Sigmoid colon (tissue), 7 donors: Measurements from ENCODE around the gene FYN. TPM values are rescaled to one million over a fixed set of nuclear protein-coding genes. Genes with fewer than 3 reads are reported as not detected.

Source experiments
- DNase-seq: peaks from one replicate; pipeline ENCODE4 v3.0.0-alpha.2; 2019
- H3K27ac ChIP-seq, 4 donors: fragments of 200-600 bp; sonication (generic); one replicate each; pipeline ENCODE4 v1.5.1; 2016 to 2019; ENCODE audit warnings: mild to moderate bottlenecking in 1 of 4
- H3K27me3 ChIP-seq, 3 donors: fragments of 200-600 bp; sonication (generic); one replicate each; pipeline ENCODE4 v1.5.1; 2019; ENCODE audit warnings: mild to moderate bottlenecking in 1 of 3
- H3K36me3 ChIP-seq, 4 donors: fragments of 200-600 bp; sonication (generic); one replicate each; pipeline ENCODE4 v1.5.1; 2016 to 2019
- H3K4me1 ChIP-seq, 4 donors: fragments of 200-600 bp; sonication (generic); one replicate each; pipeline ENCODE4 v1.5.1; 2017 to 2019
- H3K4me3 ChIP-seq, 4 donors: fragments of 200-600 bp; sonication (generic); one replicate each; pipeline ENCODE4 v1.5.1; 2017 to 2019; ENCODE audit warnings: mild to moderate bottlenecking in 2 of 4, moderate library complexity in 1 of 4
- H3K9me3 ChIP-seq, 4 donors: fragments of 200-600 bp in 3 of 4; sonication (generic) in 3 of 4; one replicate each; pipeline versions ENCODE4 v1.5.1 to v1.6.1; 2013 to 2019
- CTCF ChIP-seq, 4 experiments: fragments of 450-650 bp in 3 of 4; fragments of 200-600 bp in 1 of 4; IDR thresholded peaks; one replicate each; pipeline ENCODE4 v1.5.1; 2016 to 2019; ENCODE audit warnings: antibody characterized with exemption in 4 of 4, mild to moderate bottlenecking in 3 of 4, moderate library complexity in 2 of 4
- EP300 ChIP-seq, 4 donors: sonication (generic); formaldehyde crosslinking; IDR thresholded peaks; one replicate each; pipeline ENCODE4 v1.6.1; 2017; ENCODE audit warnings: antibody characterized with exemption in 4 of 4
- POLR2A ChIP-seq, 2 donors: fragments of 450-650 bp; IDR thresholded peaks; one replicate each; pipeline ENCODE4 v1.6.1; 2016; ENCODE audit warnings: antibody characterized with exemption in 2 of 2, mild to moderate bottlenecking in 2 of 2, moderate library complexity in 2 of 2
- POLR2AphosphoS5 ChIP-seq, 4 donors: sonication (generic); formaldehyde crosslinking; IDR thresholded peaks; one replicate each; pipeline ENCODE4 v1.6.1; 2017; ENCODE audit warnings: antibody characterized with exemption in 4 of 4
- WGBS, 2 donors: extraction: QIAGEN DNeasy Blood & Tissue Kit; methylation state at CpG; one replicate each; pipeline ENCODE4 v1.1.7; 2013; 5-methylcytosine and 5-hydroxymethylcytosine counted together
- intact Hi-C: fragments of 100-400 bp; cut with DNase I; formaldehyde crosslinking; loops from one replicate; pipeline ENCODE4 v1.15.1; 2023
- polyA plus RNA-seq, 3 donors: library from polyadenylated mRNA; stranded (reverse); fragments of 200-250 nt; gene quantifications; one replicate each; pipeline ENCODE4 v1.2.3, GENCODE V29; 2013
- total RNA-seq, 4 donors: library from RNA; depleted of rRNA; stranded (reverse); fragments of >200 nt; gene quantifications; one replicate each; pipeline ENCODE4 v1.1.0, GENCODE V29; 2016
- donor health status: healthy with polysubstance abuse.
- donor health status: Bipolar disorder and iron deficiency.
- donor health status: healthy.

Gene FYN
- total and polyA plus RNA-seq, 7 donors = 2.3 to 81.4 (median 56.9) TPM

- no peak overlapping the region for H3K27ac ChIP-seq
- intact Hi-C loops = loop anchor here (5.0 kb wide), 3 partner anchors 68 to 172 kb away; no protein-coding TSS in a partner anchor
- H3K27me3 ChIP-seq = no peaks in the 10 kb centered on the region
Observed at GRCh38 chr6:111870051-111870741, 3.1 kb downstream of the FYN start.

GRCh38 chr6:111866857-111867256, 6.4 kb downstream of the FYN start:
- no peak overlapping the region for H3K27ac ChIP-seq
- WGBS, 2 donors = 81 to 86% methylated on average over 2 of the region's 2 CpGs

More at GRCh38 chr6:111870051-111870741, 3.1 kb downstream of the FYN start:
- WGBS, 2 donors = 21 to 58% methylated on average over 7 of the region's 7 CpGs
- H3K36me3 ChIP-seq = no peaks in the 10 kb centered on the region
- DNase-seq = no peak
- H3K9me3 ChIP-seq = no peaks in the 10 kb centered on the region
- peaks cover 0 to 40% (median 21%) of the 10 kb centered on the region in 4 donors for H3K4me1 ChIP-seq
- TF ChIP-seq POLR2A (IDR thresholded peaks at IDR 0.05) (no peak), EP300 (IDR thresholded peaks at IDR 0.05) (no peak), POLR2AphosphoS5 (IDR thresholded peaks at IDR 0.05) (no peak), CTCF (IDR thresholded peaks at IDR 0.05) (no peak)
- H3K4me3 ChIP-seq = no peak overlapping the region

GRCh38 chr6:111865909-111866546, 7.2 kb downstream of the FYN start:
- WGBS, 2 donors = 87 to 88% methylated on average over 8 of the region's 8 CpGs
- intact Hi-C loops = no loop called here
- no peak for DNase-seq
- peaks cover 0 to 43% (median 21%) of the 10 kb centered on the region in 4 donors for H3K4me1 ChIP-seq
- H3K27ac ChIP-seq = no peak overlapping the region
- H3K36me3 ChIP-seq = no peaks in the 10 kb centered on the region
- H3K27me3 ChIP-seq = no peaks in the 10 kb centered on the region
- H3K9me3 ChIP-seq = no peaks in the 10 kb centered on the region
- H3K4me3 ChIP-seq = no peak overlapping the region
- TF ChIP-seq CTCF (IDR thresholded peaks at IDR 0.05) = no peak
- TF ChIP-seq POLR2AphosphoS5 (IDR thresholded peaks at IDR 0.05) = no peak
- no peak for TF ChIP-seq EP300 (IDR thresholded peaks at IDR 0.05)
- TF ChIP-seq POLR2A (IDR thresholded peaks at IDR 0.05) = no peak

More at GRCh38 chr6:111866857-111867256, 6.4 kb downstream of the FYN start:
- Histone ChIP-seq H3K27me3 (no peaks in the 10 kb centered on the region), H3K4me1 (peaks cover 0 to 43% (median 20%) of the 10 kb centered on the region in 4 donors), H3K36me3 (no peaks in the 10 kb centered on the region), H3K4me3 (no peak overlapping the region), H3K9me3 (no peaks in the 10 kb centered on the region)
- no peak for DNase-seq
- intact Hi-C loops = no loop called here
- TF ChIP-seq CTCF (IDR thresholded peaks at IDR 0.05) (no peak), EP300 (IDR thresholded peaks at IDR 0.05) (no peak), POLR2AphosphoS5 (IDR thresholded peaks at IDR 0.05) (no peak), POLR2A (IDR thresholded peaks at IDR 0.05) (no peak)

- Histone ChIP-seq H3K9me3 (no peaks in the 10 kb centered on the region), H3K36me3 (no peaks in the 10 kb centered on the region), H3K4me1 (peaks cover 0 to 48% (median 27%) of the 10 kb centered on the region in 4 donors), H3K27me3 (no peaks in the 10 kb centered on the region), H3K4me3 (no peak overlapping the region), H3K27ac (peak overlapping the region in 1 of 4 donors; percentile 6)
- 54 to 65% methylated on average over 6 of the region's 6 CpGs for WGBS, 2 donors
- no peak for DNase-seq
- TF ChIP-seq EP300 (IDR thresholded peaks at IDR 0.05) (no peak), CTCF (IDR thresholded peaks at IDR 0.05) (no peak), POLR2AphosphoS5 (IDR thresholded peaks at IDR 0.05) (no peak), POLR2A (IDR thresholded peaks at IDR 0.05) (no peak)
- intact Hi-C loops = no loop called here
Observed at GRCh38 chr6:111865049-111865585, 8.1 kb downstream of the FYN start.
